Skeletal muscle satellite cell (primary cell): Measurements from ENCODE around the gene SLC4A1AP.

Experiments
- H3K27me3 ChIP-seq: 2 replicates; pipeline ENCODE4 v1.7.0; 2013; ENCODE audit warnings: low read length; ENCODE audit not compliant: control insufficient read depth, insufficient read depth
- H3K36me3 ChIP-seq: 2 replicates; pipeline ENCODE4 v1.7.0; 2013; ENCODE audit warnings: mild to moderate bottlenecking, control low read depth, low read length; ENCODE audit not compliant: insufficient read depth
- H3K4me1 ChIP-seq: 2 replicates; pipeline ENCODE4 v1.7.0; 2013; ENCODE audit warnings: low read length; ENCODE audit not compliant: control insufficient read depth, insufficient read depth
- H3K4me2 ChIP-seq: 2 replicates; pipeline ENCODE4 v1.7.0; 2013; ENCODE audit warnings: mild to moderate bottlenecking, low read length
- H3K4me3 ChIP-seq: 2 replicates; pipeline ENCODE4 v1.7.0; 2013; ENCODE audit warnings: low read length
- H3K9ac ChIP-seq: 2 replicates; pipeline ENCODE4 v1.7.0; 2013; ENCODE audit warnings: mild to moderate bottlenecking, low read depth, low read length, moderate library complexity
- H3K9me3 ChIP-seq: replicated peaks from 2 replicates; pipeline ENCODE4 v1.7.0; 2013; ENCODE audit warnings: mild to moderate bottlenecking, control low read depth, low read length

Gene SLC4A1AP

DNA sequence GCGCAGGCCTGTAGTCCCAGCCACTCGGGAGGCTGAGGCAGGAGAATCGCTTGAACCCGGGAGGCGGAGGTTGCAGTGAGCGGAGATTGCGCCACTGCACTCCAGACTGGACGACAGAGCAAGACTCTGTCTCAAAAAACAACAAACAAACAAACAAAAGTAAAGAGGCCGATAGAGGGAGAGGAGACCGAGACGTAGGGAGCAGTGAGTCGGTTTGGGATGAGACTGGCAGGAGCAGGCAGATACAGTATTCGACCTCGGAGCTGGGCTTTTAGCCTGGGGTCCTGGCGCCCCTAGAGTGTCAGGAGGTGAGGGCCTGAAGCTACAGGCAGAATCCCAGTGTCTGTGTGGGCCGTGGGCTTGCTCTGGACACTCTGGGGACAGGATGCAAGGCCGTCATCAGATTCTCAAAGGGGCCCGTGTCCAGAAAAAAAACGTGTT is 51.2 kb downstream of the SLC4A1AP start:
- no peaks in the 10 kb centered on the region for H3K36me3 ChIP-seq
- peak overlapping the region; percentile 64 for H3K4me3 ChIP-seq
- H3K9ac ChIP-seq, result peak overlapping the region; percentile 84
- H3K9me3 ChIP-seq, result no peaks in the 10 kb centered on the region
- H3K4me2 ChIP-seq, result peak overlapping the region; percentile 88
- H3K27me3 ChIP-seq, result no peaks in the 10 kb centered on the region
- H3K4me1 ChIP-seq, result peaks cover 36% of the 10 kb centered on the region

DNA sequence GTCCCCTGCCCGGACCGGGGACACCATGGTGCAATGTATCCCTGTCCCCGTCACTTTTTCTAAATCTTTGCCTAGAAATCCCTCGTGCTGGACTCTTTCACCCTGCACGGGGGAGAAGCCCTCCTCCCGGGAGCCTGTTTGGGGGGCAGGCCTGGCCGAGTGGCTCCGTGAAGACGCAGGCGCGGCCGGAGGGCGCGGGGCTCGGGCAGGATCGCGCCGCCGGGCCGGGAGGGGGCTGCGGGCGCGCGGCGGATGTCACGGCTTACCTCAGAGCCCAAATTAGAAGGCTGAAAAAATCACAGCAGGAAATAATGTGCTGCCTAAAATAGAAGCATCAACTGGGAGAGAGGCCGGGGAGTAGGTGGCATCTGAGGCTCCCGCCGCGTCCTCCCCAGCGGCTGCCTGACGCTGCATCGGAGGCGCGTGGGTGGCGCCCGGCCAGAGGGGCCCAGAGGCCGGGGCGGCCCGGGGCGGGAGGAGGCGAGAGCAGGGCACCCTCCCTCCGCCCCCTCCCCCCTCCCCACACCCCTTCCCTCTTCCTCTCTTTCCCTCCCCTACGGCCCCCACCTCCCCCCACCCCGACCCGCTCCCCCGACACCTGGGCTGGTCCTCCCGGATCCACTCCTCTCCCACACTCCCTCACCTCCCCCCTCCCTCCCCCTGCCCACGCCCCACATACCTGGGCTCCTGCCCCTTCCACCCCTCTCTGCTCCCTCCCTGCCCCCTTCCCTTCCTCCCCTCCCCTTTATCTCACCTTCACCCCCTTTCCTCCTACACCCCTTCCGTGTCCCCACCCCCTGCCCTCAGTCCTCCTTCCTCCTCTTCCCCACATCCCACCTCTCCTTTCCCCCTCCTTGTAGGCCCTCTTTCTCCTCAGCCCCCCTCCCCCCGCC is 51.9 kb downstream of the SLC4A1AP start:
- Histone ChIP-seq H3K36me3 (no peaks in the 10 kb centered on the region), H3K4me1 (peaks cover 42% of the 10 kb centered on the region), H3K27me3 (no peaks in the 10 kb centered on the region), H3K9me3 (no peaks in the 10 kb centered on the region), H3K4me2 (peak overlapping the region; percentile 88), H3K9ac (peak overlapping the region; percentile 84), H3K4me3 (peak overlapping the region; percentile 64)

DNA sequence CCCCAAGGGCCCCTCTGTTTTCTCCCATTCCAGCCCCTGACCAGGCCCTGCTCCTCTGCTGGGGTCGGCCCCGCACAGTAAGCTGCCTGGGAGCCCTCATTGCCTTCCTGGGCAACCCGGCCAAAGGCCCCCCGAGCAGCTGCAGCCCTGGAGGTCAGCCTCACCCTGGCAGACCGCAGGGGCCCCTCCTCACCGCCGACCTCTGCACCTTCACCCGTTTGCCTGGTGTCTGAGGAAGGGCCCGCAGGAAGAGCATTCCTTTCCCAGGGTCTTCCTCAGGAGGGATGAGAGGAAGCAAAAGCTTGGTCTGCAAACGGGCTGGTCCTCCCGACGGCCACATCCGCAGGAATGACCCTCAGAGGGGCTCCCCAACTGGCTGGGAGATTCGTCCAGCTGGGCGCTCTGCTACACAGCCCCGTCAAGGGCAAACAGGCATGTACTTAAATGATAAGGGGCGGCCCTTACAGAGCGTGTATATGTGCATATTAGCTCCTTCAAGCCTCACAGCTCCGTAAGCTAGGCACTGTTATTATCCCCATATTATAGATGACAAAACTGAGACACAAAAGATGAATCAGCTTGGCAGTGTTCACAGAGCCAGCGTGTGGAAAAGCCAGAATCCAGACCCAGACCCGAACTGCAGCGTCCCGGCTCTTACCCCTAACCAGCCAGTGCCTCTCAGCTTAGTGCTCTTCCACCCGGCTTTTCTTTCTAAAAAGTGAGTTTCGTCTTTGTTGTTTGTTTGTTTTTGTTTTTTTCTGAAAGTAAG is 52.8 kb downstream of the SLC4A1AP start:
- Histone ChIP-seq H3K4me3 (no peak overlapping the region), H3K9ac (no peak overlapping the region), H3K36me3 (no peaks in the 10 kb centered on the region), H3K27me3 (no peaks in the 10 kb centered on the region), H3K4me1 (peaks cover 45% of the 10 kb centered on the region), H3K4me2 (peak overlapping the region; percentile 23), H3K9me3 (no peaks in the 10 kb centered on the region)

DNA sequence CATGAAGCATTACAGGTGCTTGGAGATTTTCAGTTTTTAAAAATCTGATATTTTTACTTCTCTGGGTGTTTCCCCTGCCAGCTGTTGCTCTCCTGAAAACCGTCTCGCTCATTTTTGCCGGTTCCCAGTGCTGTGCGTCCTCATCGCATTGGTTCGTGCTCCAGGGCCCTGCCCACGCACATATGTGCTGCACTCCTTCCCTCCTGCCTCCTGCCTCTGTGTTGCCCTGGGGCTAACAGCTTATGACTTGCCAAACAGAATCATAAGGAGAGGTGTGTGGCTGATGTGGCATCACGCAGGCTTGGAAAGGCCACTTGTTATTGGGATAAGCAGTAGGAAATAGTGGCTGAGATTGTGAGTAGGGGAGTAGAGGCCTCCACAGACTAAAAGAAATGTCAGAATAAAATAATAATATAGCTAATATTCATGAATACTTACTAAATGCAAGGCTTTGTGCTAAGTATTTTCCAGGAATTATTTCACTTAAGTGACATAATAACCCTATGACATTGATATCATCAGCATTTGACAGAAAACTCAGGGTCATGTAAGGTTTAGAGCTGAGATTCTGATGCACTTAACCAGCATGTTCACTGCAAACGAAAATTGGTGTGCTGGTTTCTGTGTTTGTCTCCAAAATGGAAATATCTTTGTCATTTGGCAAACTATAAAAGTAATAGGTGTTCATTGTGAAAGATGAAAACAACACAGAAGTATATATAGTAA is 53.5 kb downstream of the SLC4A1AP start:
- Histone ChIP-seq H3K4me3 (no peak overlapping the region), H3K4me1 (peaks cover 50% of the 10 kb centered on the region), H3K4me2 (peak overlapping the region; percentile 23), H3K27me3 (no peaks in the 10 kb centered on the region), H3K9ac (no peak overlapping the region), H3K9me3 (no peaks in the 10 kb centered on the region), H3K36me3 (no peaks in the 10 kb centered on the region)

DNA sequence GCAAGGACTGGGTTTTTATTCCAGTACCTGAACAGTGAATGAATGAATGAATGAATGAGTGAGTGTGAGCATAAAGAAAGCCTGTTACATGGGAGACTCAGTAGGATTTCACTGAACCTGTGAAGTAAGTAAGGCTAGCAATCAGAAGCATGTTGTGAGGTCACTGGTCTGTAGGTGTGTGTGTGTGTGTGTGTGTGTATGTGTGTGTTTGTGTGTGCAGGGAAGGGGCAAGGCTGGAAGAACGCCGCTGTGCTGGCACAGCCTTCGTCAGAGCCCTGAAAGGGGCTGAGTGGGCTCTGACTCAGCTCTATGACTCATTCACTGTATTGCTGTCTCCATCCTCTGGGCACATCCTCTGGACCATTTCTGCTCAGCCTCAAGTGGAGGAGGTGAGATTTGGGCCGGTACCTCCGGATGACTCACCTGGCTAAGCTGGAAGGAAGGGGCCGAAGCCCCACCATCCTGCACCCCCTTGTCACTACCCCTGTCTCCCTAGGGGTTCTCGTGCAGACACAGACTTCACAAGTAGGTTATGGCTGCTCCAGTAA is 56.4 kb downstream of the SLC4A1AP start:
- Histone ChIP-seq H3K4me2 (peak overlapping the region; percentile 2), H3K36me3 (no peaks in the 10 kb centered on the region), H3K27me3 (no peaks in the 10 kb centered on the region), H3K4me1 (peaks cover 62% of the 10 kb centered on the region), H3K9ac (no peak overlapping the region), H3K4me3 (no peak overlapping the region), H3K9me3 (no peaks in the 10 kb centered on the region)

DNA sequence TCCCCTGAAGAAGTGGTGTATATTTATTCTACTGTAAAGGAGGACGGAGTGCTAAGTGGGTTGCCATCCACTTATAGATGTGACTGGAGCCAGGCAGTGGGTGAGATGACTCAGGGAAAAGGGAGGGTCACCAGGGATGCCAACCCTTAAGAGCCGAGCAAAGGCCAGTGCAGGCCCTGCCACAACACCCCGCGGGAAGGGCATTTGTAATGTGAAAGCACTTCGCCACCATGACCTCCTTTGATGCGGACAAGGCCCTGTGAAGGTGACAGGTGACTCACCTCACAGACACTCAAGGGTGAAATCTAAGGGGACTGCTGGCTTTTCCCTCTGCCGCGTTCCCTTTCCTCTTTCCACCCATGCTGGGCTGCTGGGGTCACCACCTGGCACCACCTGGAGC is 57.6 kb downstream of the SLC4A1AP start:
- Histone ChIP-seq H3K4me1 (peaks cover 63% of the 10 kb centered on the region), H3K9ac (no peak overlapping the region), H3K9me3 (no peaks in the 10 kb centered on the region), H3K4me2 (no peak overlapping the region), H3K4me3 (no peak overlapping the region), H3K27me3 (no peaks in the 10 kb centered on the region), H3K36me3 (no peaks in the 10 kb centered on the region)

DNA sequence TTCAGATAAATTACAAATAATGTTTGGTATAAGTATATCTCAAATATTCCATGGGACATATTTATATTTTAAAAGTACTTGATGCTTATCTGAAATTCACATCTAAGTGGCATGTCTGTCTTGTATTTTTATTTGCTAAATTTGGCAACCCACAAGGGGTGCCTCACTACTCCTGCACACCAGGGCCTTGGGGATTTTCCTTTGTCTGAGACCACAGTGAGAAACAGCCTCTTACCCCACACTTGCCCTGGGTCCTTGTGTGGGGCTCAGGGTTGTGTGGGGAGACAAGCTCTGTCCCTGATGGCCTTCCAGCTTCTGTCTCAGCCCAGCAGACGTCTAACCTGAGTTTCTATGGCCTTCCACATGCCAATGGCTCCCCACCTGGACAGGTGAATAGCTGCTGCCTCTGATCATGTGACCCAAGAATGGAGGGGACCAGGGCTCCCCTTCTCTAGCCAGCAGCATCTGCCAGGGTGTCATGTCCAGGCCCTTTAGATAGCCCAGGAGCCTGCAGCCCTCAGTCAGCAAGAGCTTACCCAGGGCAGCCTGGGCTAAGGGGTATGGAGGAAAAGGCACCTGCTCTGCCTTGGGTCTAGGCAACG is 58.3 kb downstream of the SLC4A1AP start:
- Histone ChIP-seq H3K9ac (no peak overlapping the region), H3K27me3 (no peaks in the 10 kb centered on the region), H3K36me3 (no peaks in the 10 kb centered on the region), H3K4me2 (no peak overlapping the region), H3K4me3 (no peak overlapping the region), H3K9me3 (no peaks in the 10 kb centered on the region), H3K4me1 (peaks cover 56% of the 10 kb centered on the region)

DNA sequence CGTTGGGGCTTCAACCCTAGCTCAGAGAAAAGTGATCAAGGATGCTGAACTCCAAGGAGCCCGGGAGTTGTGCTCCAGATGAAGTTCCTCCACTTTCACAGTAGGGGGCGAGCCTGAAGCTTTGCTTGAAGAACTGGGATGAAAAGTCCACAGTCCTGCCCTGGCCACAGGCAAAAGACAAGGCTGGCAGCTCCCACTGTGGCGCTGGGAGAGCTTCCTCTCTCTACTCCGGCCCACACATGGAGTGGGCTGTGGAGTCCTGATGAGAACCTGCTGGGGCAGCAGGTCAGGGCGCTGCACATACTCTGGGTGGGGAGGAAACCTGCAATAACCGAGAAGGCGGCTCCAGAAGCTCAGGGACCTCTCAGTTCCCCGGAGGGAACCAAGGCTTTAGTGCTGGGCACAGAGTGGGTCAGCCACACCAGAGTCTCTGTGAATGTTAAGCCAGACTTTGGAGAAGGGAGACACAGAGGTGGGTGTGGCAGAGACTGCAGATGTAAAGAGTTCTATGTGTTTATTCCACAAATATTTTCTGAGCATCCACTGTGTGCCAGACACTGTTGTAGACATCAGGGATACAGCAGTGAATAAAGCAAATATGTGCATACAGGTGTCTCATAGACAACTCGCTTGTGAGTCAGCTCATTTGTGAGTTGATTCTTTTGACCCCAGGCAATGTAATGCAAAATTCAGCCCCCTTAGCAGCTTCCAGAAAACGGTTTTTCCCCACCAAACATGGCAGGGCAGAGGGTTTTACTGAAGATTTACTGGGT is 59.9 kb downstream of the SLC4A1AP start:
- no peak overlapping the region for H3K4me3 ChIP-seq
- no peak overlapping the region for H3K4me2 ChIP-seq

DNA sequence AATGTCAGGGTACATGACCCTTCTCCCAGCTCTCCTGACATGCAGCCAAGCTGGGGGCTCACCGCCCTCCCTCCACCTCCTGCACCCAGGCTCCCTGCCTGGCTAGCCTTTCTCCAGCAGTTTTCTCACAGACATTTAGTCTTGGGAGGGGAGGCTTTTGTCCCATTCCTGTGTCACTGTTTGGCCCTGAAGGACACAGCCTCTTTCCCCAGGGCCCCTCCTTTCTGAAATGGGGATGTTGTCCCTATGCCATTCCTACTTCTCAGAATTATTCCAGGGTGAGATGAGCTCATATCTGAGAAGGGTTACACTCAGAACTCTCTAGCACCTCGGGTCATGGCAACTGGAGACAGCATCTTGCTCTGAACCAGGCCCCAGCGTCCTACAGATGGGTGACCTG is 60.5 kb downstream of the SLC4A1AP start:
- Histone ChIP-seq H3K9ac (no peak overlapping the region), H3K4me2 (no peak overlapping the region), H3K4me1 (peaks cover 51% of the 10 kb centered on the region), H3K9me3 (no peaks in the 10 kb centered on the region), H3K4me3 (no peak overlapping the region), H3K36me3 (no peaks in the 10 kb centered on the region), H3K27me3 (no peaks in the 10 kb centered on the region)

More for the DNA sequence above, 59.9 kb downstream of the SLC4A1AP start:
- peaks cover 51% of the 10 kb centered on the region for H3K4me1 ChIP-seq
- peak overlapping the region; percentile 46 for H3K9ac ChIP-seq
- H3K27me3 ChIP-seq, result no peaks in the 10 kb centered on the region
- H3K9me3 ChIP-seq, result no peaks in the 10 kb centered on the region
- no peaks in the 10 kb centered on the region for H3K36me3 ChIP-seq

DNA sequence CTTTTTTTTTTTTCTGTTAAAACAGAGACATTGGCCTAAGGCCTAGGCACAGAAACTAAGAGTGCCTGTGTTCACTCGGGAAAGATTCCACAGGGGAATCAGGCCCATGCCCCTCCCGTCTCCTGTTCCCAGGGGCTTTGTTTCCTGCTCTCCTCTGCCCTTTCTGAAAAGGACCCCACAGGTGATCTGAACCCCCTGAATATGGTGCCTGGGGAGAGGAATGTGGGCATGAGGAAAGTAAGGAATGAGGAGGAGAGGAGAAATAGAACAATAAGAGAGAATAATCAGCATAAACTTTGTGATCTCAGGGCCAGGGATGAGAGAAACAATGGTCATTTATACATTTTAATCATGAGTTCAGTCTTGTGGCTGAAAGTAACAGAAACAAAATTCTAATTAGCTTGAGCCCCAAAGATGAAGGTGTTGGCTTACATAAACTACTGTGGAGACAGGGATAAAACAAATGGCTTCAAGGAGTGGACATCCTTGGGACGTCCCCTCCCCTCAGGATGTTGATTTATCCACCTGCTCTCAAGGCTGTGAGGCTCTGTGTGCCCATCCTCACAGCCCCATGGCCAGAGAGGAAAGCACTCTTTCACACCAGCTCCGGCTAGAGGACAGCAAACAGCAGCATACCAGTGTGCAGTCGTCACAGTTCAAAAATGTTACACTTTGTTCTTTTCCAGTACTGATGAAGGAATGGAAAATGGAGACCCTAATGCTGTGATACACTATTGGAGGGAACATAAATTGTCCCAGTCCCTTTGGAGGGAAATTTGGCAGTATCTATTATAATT is 61.4 kb downstream of the SLC4A1AP start:
- H3K4me1 ChIP-seq, result peaks cover 44% of the 10 kb centered on the region
- H3K9me3 ChIP-seq, result no peaks in the 10 kb centered on the region
- no peaks in the 10 kb centered on the region for H3K36me3 ChIP-seq
- no peaks in the 10 kb centered on the region for H3K27me3 ChIP-seq
- H3K9ac ChIP-seq, result peak overlapping the region; percentile 56
- H3K4me2 ChIP-seq, result peak overlapping the region; percentile 36
- H3K4me3 ChIP-seq, result no peak overlapping the region
